ENCODE measurements around the gene HEMGN.
A peak's percentile ranks its signal among the peaks of the same experiment; 100 is the strongest.
"Not testable (repeated sequence)": the region's sequence is repeated elsewhere in the genome, so short reads cannot be mapped to it uniquely, and the experiment has no call there.

Gene HEMGN

GRCh38 chr9:97963232-97963631 lies 25.3 kb upstream of the HEMGN start:
- DNase-seq, result no peak

GRCh38 chr9:97962575-97962974 lies 24.6 kb upstream of the HEMGN start:
- no peak for DNase-seq

GRCh38 chr9:97962136-97962535 lies 24.2 kb upstream of the HEMGN start:
- DNase-seq, result no peak

GRCh38 chr9:97961361-97961760 lies 23.4 kb upstream of the HEMGN start:
- no peak for DNase-seq

- DNase-seq, result not testable (repeated sequence)
These were observed 22.8 kb upstream of the HEMGN start for GRCh38 chr9:97960678-97961328.

GRCh38 chr9:97959585-97959984 lies 21.6 kb upstream of the HEMGN start:
- no peak for DNase-seq

- no peak for DNase-seq
These were observed 21.0 kb upstream of the HEMGN start for GRCh38 chr9:97958812-97959511.

- no peak for DNase-seq
These were observed 18.4 kb upstream of the HEMGN start for GRCh38 chr9:97956331-97956730.

GRCh38 chr9:97954550-97954989 lies 16.6 kb upstream of the HEMGN start:
- peak; percentile 39 for DNase-seq

GRCh38 chr9:97950873-97951272 lies 12.9 kb upstream of the HEMGN start:
- not testable (repeated sequence) for DNase-seq

GRCh38 chr9:97947094-97947493 lies 9.1 kb upstream of the HEMGN start:
- not testable (repeated sequence) for DNase-seq

GRCh38 chr9:97945470-97945869 lies 7.5 kb upstream of the HEMGN start:
- DNase-seq, result not testable (repeated sequence)

- DNase-seq, result no peak
These were observed 6.6 kb upstream of the HEMGN start for GRCh38 chr9:97944612-97945011.

GRCh38 chr9:97943308-97943855 lies 5.4 kb upstream of the HEMGN start:
- no peak for DNase-seq

GRCh38 chr9:97941323-97941722 lies 3.4 kb upstream of the HEMGN start:
- no peak for DNase-seq

- DNase-seq, result no peak
These were observed 2.8 kb upstream of the HEMGN start for GRCh38 chr9:97940741-97941140.

GRCh38 chr9:97940233-97940632 lies 2.3 kb upstream of the HEMGN start:
- DNase-seq, result no peak

GRCh38 chr9:97936998-97937397 lies 974 bp downstream of the HEMGN start:
- no peak for DNase-seq

GRCh38 chr9:97935276-97935675 lies 2.7 kb downstream of the HEMGN start:
- no peak for DNase-seq

GRCh38 chr9:97934321-97935115 lies 3.5 kb downstream of the HEMGN start:
- DNase-seq, result no peak

GRCh38 chr9:97933297-97933998 lies 4.5 kb downstream of the HEMGN start:
- DNase-seq, result no peak

GRCh38 chr9:97930972-97931371 lies 7.0 kb downstream of the HEMGN start:
- no peak for DNase-seq

Data from activated CD4-positive, CD25-positive, alpha-beta regulatory T cell treated with anti-CD3 and anti-CD28 coated beads, Interleukin-2, amount 50 U/mL, for 72 hours (primary cell).